IgD-negative memory B cell (primary cell): ENCODE data around the gene FLRT3. TPM values are rescaled to one million over a fixed set of nuclear protein-coding genes. Genes with fewer than 3 reads are reported as not detected.

Experiments
- H3K27ac Mint-ChIP-seq, 3 donors: one replicate each; pipeline ENCODE4 v1.8.0; 2020 to 2022; ENCODE audit warnings: mild to moderate bottlenecking in 3 of 3, mixed read lengths in 3 of 3, moderate library complexity in 1 of 3
- H3K27me3 Mint-ChIP-seq: one replicate; pipeline ENCODE4 v1.8.0; 2021; ENCODE audit warnings: mixed read lengths
- H3K36me3 Mint-ChIP-seq: one replicate; pipeline ENCODE4 v1.8.0; 2020; ENCODE audit warnings: mild to moderate bottlenecking, mixed read lengths
- H3K4me1 Mint-ChIP-seq, 3 donors: one replicate each; pipeline ENCODE4 v1.8.0; 2020 to 2022; ENCODE audit warnings: mixed read lengths in 3 of 3, mild to moderate bottlenecking in 1 of 3
- H3K4me3 Mint-ChIP-seq, 4 donors: one replicate each; pipeline ENCODE4 v1.8.0; 2020 to 2022; ENCODE audit warnings: mild to moderate bottlenecking in 4 of 4, mixed read lengths in 4 of 4, moderate library complexity in 3 of 4
- H3K9me3 Mint-ChIP-seq, 3 donors: one replicate each; pipeline ENCODE4 v1.8.0; 2020 to 2021; ENCODE audit warnings: mixed read lengths in 3 of 3, mild to moderate bottlenecking in 1 of 3
- polyA plus RNA-seq: library from polyadenylated mRNA; unstranded; fragments of 300-500 nt; fragmentation: Illumina TruSeq; gene quantifications from one replicate; pipeline ENCODE4 v1.2.3, GENCODE V29; 2021

FLRT3 gene
- polyA plus RNA-seq, 1 donor from 2014 or later = not detected

DNA sequence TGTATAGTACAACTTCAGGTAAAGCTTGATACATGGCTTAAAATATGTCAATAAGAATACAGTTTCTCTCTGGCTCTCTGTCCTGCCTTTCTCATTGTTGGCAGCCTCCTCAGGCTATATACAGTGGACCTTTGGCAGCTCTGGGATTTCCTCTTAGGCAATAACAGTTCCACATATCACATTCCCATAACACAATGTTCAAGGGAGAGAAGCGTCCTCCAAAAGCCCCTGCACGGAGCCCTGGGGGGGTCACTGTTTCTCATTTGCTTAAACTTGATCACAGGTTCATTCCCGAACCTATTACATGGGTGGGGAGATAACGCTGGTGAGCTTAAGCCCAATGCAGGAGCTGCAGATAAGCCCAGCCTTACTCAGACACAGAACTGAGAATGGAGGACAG is 4.4 kb upstream of the FLRT3 start:
- no peak overlapping the region for H3K27ac Mint-ChIP-seq
- H3K4me1 Mint-ChIP-seq = peaks cover 0 to 1% (median 0%) of the 10 kb centered on the region in 3 donors
- no peak overlapping the region for H3K4me3 Mint-ChIP-seq
- H3K27me3 Mint-ChIP-seq = no peaks in the 10 kb centered on the region
- no peaks in the 10 kb centered on the region for H3K36me3 Mint-ChIP-seq
- H3K9me3 Mint-ChIP-seq = peaks cover 0 to 2% (median 0%) of the 10 kb centered on the region in 3 donors

DNA sequence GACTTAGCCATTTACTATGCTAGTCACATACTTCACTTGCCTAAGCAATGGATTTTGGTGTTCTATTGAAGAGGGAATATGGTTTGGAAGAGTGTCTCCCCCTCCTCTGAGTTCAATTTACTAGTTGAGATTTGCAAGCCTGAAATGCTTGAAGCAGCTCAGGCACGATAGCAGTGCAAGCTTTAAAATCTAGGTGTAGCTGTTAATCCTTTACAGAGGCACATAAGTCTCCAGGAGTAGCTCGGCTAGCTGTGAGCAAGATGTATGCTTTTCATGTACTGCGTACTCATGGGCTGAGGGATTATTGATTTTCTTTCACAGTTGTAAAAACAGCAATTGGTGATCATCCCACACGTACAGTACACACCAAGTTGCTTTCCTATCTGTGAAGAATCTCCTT is 726 bp downstream of the FLRT3 start:
- Mint-ChIP-seq H3K36me3 (no peaks in the 10 kb centered on the region), H3K27ac (no peak overlapping the region), H3K27me3 (no peaks in the 10 kb centered on the region), H3K9me3 (peaks cover 0 to 2% (median 0%) of the 10 kb centered on the region in 3 donors), H3K4me1 (peaks cover 0 to 1% (median 0%) of the 10 kb centered on the region in 3 donors), H3K4me3 (peak overlapping the region in 1 of 4 donors; percentile 25)

DNA sequence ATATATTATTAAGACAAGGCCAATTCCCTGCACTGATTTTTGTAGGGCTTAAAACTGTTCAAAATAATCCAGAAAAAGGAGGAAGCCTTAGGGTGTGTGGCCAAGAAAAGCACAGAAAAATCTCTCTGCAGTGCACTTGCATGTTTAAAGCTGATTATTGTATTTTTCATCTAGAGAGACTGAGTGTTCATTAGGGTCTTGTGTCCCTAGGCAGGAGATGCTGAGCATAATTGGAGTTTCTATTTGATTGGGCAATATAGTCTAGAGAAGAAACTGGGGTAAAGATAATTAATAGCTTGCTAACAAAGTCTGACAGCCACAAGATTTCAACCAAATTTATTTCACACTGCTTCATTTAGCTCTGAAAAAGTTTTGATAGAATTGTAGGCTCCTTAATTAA is 2.4 kb downstream of the FLRT3 start:
- Mint-ChIP-seq H3K27ac (no peak overlapping the region), H3K4me3 (no peak overlapping the region), H3K4me1 (peaks cover 0 to 1% (median 0%) of the 10 kb centered on the region in 3 donors), H3K36me3 (no peaks in the 10 kb centered on the region), H3K9me3 (no peaks in the 10 kb centered on the region), H3K27me3 (no peaks in the 10 kb centered on the region)

DNA sequence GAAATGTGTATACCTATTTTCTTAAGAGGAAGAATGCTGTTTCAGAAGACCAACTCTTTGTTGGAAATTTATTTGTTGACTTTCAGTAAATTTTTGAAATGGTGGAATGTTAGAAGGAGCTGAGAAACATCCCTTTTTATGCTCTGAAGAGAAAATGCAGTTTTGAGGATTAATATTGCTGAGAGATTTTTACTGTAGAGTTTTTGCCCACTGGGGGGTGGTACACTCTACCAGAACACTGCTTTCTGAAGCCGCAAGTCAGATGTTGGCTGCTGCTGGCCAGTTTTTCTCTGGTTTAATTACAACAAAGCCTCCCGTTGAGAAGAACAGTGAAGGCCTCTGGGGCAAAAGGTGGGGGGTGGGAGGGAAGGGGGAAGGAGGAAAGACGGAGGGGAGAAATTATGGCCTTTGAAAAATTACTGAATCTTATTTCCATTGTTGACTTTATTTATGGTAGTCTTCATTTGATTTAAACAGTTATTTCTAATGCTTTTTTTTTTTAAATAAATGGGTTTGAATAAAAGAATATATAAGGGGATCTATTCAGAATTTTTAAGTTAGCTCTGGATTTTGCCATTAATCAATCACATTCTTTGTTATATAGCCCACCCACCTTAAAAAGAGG is 3.0 kb downstream of the FLRT3 start:
- H3K4me3 Mint-ChIP-seq = no peak overlapping the region
- no peaks in the 10 kb centered on the region for H3K36me3 Mint-ChIP-seq
- no peaks in the 10 kb centered on the region for H3K27me3 Mint-ChIP-seq
- peaks cover 0 to 1% (median 0%) of the 10 kb centered on the region in 3 donors for H3K4me1 Mint-ChIP-seq
- H3K9me3 Mint-ChIP-seq = no peaks in the 10 kb centered on the region
- no peak overlapping the region for H3K27ac Mint-ChIP-seq

DNA sequence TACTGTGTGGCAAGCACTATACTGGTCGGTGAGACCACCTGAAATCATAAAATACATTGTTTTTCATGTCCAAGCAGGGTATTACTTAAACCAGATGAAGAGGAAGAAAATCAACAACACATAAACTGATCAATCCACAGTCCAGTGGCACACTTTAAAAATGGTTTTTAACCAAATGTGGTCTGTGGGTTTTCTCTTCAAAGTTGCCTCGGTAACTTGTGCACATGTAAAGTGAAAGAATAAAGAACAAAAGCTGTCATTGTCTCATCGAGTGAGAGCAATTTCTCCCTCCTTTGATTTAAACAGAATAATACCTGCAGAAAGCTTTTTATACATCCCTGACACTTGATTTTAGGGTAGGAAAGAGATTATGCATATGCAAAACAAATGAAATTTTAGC is 3.7 kb downstream of the FLRT3 start:
- H3K36me3 Mint-ChIP-seq = no peaks in the 10 kb centered on the region
- no peaks in the 10 kb centered on the region for H3K27me3 Mint-ChIP-seq
- H3K4me3 Mint-ChIP-seq = no peak overlapping the region
- peaks cover 0 to 1% (median 0%) of the 10 kb centered on the region in 3 donors for H3K4me1 Mint-ChIP-seq
- no peaks in the 10 kb centered on the region for H3K9me3 Mint-ChIP-seq
- no peak overlapping the region for H3K27ac Mint-ChIP-seq

DNA sequence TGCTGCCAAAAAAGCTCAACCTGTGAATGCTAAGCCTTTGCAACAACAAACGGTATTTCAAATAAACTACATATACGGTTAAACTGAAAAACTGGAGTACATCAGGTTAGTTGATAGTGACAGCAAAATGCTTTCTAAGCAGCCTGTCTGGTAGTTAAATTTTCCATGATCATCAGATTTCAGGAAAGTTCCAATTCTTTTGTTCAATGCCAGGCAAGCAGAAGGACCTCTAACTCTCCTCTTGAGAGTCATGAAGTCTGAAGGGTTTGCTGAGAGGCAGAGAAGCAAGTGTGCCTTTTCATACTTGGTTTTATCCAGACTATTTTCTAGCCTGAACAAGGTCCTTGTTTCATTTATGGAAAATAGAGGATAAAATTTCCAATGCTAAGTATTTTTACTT is 4.5 kb downstream of the FLRT3 start:
- no peaks in the 10 kb centered on the region for H3K27me3 Mint-ChIP-seq
- H3K36me3 Mint-ChIP-seq = no peaks in the 10 kb centered on the region
- H3K4me1 Mint-ChIP-seq = peaks cover 0 to 1% (median 0%) of the 10 kb centered on the region in 3 donors
- H3K27ac Mint-ChIP-seq = no peak overlapping the region
- no peak overlapping the region for H3K4me3 Mint-ChIP-seq
- H3K9me3 Mint-ChIP-seq = no peaks in the 10 kb centered on the region

DNA sequence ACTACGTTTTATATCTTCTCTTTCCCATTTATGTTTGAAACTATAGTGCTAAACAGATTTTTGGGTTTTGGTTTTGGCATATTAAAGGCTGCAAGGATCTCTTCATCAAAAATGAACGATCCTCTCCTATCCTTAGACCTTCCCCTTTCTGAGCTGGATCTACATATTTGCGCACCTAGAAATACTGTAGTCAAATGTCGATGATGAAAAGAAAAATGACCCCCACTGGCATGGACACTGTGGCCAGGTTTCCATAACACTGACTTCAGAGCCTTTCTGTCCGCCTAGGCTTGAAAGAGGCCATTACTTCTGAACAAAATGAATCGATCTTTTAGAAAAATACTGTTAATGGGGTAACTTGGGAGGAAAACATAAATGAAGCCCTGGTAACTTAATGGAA is 5.8 kb downstream of the FLRT3 start:
- Mint-ChIP-seq H3K4me3 (no peak overlapping the region), H3K9me3 (no peaks in the 10 kb centered on the region), H3K36me3 (no peaks in the 10 kb centered on the region), H3K4me1 (no peaks in the 10 kb centered on the region), H3K27me3 (no peaks in the 10 kb centered on the region), H3K27ac (no peak overlapping the region)

DNA sequence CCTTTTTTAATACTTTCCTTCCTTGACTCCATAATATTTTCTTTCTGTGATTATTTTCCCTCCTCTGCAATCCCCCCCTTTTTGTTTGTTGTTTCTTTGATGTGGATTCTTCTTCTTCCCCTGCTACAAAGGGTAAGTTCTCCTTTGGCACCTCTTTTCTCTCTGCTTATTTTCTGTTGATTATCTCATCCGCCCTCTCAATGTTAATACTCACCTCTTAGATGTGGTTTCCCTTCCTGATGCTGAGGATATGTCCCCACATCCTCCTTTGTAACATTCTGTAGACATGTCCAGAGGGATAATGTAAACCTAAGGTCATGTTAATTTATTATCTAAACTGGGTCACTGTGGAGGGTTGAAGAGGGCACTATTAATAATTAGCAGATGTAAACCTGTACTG is 17.7 kb downstream of the FLRT3 start:
- peaks cover 3% of the 10 kb centered on the region for H3K27me3 Mint-ChIP-seq
- no peaks in the 10 kb centered on the region for H3K4me1 Mint-ChIP-seq
- H3K4me3 Mint-ChIP-seq = no peak overlapping the region
- H3K9me3 Mint-ChIP-seq = peaks cover 0 to 2% (median 1%) of the 10 kb centered on the region in 3 donors
- H3K27ac Mint-ChIP-seq = no peak overlapping the region
- no peaks in the 10 kb centered on the region for H3K36me3 Mint-ChIP-seq

DNA sequence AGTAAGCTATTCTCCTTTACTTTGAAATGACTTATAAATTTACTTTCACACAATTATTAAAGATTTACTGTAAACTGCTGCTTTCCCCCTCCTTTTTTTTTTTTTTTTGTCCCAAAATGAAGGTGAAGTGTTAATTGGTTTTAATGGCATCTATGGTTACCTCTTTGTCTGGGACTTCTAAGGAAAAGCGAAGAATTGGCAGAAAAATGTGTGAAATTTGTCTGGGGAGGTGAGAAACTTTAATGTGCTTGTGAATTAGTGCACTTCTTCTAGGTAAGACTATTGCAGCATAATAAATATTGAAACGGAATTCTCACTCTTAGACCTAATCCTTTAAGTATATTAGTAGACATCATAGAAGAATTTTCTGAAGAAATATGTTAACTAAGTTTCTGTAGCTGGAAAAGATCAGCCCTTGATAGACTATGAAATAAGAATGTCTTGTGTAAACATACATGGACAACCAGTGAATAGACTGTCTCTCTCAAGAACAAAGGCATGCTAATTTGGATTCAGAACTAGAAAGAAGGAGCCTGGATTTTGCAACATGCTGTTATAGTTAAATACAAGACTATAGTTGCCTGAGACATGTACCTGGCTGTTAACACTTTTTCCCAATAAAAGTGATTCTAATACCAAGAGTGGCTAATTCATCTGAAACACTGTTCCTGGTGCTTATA is 23.9 kb downstream of the FLRT3 start:
- H3K4me1 Mint-ChIP-seq = no peaks in the 10 kb centered on the region
- peaks cover 0 to 2% (median 1%) of the 10 kb centered on the region in 3 donors for H3K9me3 Mint-ChIP-seq
- H3K27me3 Mint-ChIP-seq = peaks cover 1% of the 10 kb centered on the region
- no peak overlapping the region for H3K4me3 Mint-ChIP-seq
- no peaks in the 10 kb centered on the region for H3K36me3 Mint-ChIP-seq
- H3K27ac Mint-ChIP-seq = no peak overlapping the region

DNA sequence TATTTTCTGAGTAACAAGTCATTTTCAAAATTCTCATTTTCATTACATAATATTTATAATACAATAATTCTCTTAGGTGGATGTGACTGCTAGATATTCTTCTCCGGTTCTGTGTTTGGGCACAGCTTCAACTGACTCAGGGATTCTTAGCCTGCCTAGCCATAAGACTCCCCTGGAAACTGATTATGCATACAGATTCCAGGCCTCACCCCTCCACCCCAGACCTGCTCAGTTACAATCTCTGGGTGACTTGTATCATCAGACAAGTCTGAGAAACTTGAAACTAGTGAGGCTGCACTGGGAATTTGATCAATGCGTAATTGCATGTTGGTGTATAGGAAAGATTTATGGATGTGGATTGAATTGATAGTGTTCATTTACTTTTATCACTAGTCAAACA is 25.4 kb downstream of the FLRT3 start:
- H3K9me3 Mint-ChIP-seq = peaks cover 0 to 2% (median 0%) of the 10 kb centered on the region in 3 donors
- H3K27ac Mint-ChIP-seq = no peak overlapping the region

DNA sequence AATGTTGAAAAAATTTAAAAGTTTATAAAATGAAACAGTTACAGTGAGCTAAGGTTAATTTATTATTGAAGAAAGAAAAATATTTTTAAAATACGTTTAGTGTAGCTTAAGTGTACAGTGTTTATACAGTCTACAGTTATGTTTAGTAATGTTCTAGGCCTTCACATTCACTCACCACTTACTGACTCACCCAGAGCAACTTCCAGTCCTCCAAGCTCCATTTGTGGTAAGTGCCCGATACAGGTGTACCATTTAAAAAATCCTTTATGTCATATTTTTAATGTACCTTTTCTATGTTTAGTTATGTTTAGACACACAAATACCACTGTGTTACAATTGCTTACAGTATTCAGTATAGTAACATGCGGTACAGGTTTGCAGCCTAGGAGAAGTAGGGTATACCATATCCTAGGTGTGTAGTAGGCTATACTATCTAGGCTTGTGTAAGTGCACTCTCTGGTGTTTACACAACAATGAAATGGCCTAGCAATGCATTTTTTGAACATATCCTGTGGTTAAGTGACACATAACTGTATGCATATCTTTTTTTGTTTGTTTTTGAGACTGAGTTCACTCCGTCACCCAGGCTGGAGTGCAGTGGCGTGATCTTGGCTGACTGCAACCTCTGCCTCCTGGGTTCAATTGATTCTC is 26.3 kb downstream of the FLRT3 start:
- Mint-ChIP-seq H3K4me1 (no peaks in the 10 kb centered on the region), H3K27me3 (no peaks in the 10 kb centered on the region), H3K36me3 (no peaks in the 10 kb centered on the region), H3K4me3 (no peak overlapping the region), H3K27ac (no peak overlapping the region), H3K9me3 (no peaks in the 10 kb centered on the region)

More for the DNA sequence above, 25.4 kb downstream of the FLRT3 start:
- no peak overlapping the region for H3K4me3 Mint-ChIP-seq
- no peaks in the 10 kb centered on the region for H3K36me3 Mint-ChIP-seq
- H3K4me1 Mint-ChIP-seq = no peaks in the 10 kb centered on the region
- H3K27me3 Mint-ChIP-seq = no peaks in the 10 kb centered on the region

DNA sequence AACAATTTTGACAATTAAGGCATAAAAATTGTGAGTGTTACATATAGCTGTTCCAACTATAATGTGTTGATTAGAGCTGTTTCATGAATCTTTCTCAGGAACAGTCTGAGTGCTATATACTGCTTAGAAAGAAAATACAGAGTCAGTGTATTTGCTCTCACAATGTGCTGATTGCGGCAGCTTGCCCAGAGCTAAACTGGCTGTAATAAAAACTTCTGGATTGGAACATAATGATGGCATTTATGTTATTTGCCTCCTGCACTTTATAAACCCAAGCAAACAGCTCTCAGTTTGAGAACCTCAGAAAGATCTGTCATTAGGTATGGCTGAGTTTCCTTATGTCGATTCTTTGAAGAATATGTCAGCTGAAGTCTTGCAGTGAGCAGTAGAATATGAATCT is 29.5 kb downstream of the FLRT3 start:
- Mint-ChIP-seq H3K4me1 (peaks cover 0 to 1% (median 1%) of the 10 kb centered on the region in 3 donors), H3K36me3 (no peaks in the 10 kb centered on the region), H3K27ac (no peak overlapping the region), H3K4me3 (no peak overlapping the region), H3K27me3 (no peaks in the 10 kb centered on the region), H3K9me3 (no peaks in the 10 kb centered on the region)

DNA sequence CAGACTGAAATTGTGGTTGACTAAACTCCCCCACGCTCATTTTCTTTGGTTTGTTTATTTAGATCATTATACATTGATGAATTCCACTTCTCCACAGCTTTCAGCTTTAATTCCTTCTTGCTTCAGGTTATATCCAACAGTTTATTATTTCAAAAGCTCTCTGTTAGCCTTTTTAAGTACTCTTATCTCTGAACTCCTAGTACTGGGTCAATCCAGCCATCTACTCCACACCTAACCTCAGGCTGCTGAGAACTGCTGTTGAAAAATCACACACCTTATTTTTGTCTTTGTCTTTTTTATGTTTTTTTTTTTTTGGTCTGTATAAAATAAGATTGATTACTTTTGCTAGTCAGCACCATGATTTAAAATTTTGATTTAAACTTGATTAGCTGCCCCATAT is 32.9 kb downstream of the FLRT3 start:
- Mint-ChIP-seq H3K4me1 (peaks cover 0 to 1% (median 1%) of the 10 kb centered on the region in 3 donors), H3K27me3 (no peaks in the 10 kb centered on the region), H3K9me3 (no peaks in the 10 kb centered on the region), H3K4me3 (no peak overlapping the region), H3K36me3 (no peaks in the 10 kb centered on the region), H3K27ac (no peak overlapping the region)

DNA sequence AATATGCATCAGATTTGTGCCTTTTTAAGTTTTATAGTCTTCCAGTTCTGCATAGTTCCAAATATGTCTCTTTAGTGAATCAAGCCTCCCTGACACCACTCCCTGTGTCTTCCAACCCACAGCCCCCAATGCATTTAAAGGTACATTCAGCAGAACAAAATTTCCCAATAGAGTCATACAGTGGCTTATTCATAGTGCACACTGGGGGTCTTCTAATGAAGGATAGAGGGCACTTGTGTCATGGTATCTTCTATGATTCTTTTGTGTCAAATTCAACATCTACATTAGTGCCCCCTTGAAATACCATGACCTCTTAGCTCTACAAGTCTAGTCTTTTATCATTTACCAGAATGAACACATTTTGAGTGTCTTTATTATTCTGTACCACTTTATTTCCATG is 33.8 kb downstream of the FLRT3 start:
- no peaks in the 10 kb centered on the region for H3K9me3 Mint-ChIP-seq
- no peaks in the 10 kb centered on the region for H3K27me3 Mint-ChIP-seq
- no peaks in the 10 kb centered on the region for H3K36me3 Mint-ChIP-seq
- peaks cover 0 to 1% (median 1%) of the 10 kb centered on the region in 3 donors for H3K4me1 Mint-ChIP-seq
- H3K4me3 Mint-ChIP-seq = no peak overlapping the region
- H3K27ac Mint-ChIP-seq = no peak overlapping the region

DNA sequence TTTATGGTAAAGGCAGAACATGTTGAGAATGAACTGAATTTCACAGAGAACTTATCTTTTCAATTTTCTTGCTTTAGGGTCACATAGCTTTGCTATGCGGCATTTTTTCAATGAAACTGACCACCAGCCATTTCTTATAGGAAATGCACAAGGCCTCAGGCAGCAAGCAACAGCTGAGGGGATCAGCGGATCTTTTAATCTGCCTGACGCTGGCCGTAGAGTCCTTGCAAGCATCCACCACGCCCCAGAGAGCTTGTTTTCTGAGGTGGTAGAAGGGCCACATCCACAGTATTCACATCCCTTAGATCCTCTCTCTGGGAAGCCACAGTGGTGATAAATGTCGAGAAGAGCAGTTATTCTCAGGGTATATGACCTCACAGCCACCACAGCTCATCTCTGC is 34.3 kb downstream of the FLRT3 start:
- Mint-ChIP-seq H3K4me1 (peaks cover 0 to 1% (median 1%) of the 10 kb centered on the region in 3 donors), H3K9me3 (no peaks in the 10 kb centered on the region), H3K27ac (no peak overlapping the region), H3K4me3 (no peak overlapping the region), H3K36me3 (no peaks in the 10 kb centered on the region), H3K27me3 (no peaks in the 10 kb centered on the region)
